Stimulated activated CD8-positive, alpha-beta memory T cell treated with anti-CD3 and anti-CD28 coated beads, Interleukin-4, amount 100 ng/mL, for 1 hour (primary cell): ENCODE results near the gene BUB1.
"Not testable (repeated sequence)": the region's sequence is repeated elsewhere in the genome, so short reads cannot be mapped to it uniquely, and the experiment has no call there.

ENCODE experiments used
- DNase-seq, 2 donors: peaks; one replicate each; pipeline ENCODE4 v3.0.0-alpha.2; 2020; ENCODE audit warnings: low read depth in 2 of 2, low spot score in 1 of 2

BUB1 gene

GRCh38 chr2:110659248-110659647, 18.6 kb downstream of the BUB1 start:
- DNase-seq: no peak

- DNase-seq: no peak
Observed at GRCh38 chr2:110657724-110658305, 20.0 kb downstream of the BUB1 start.

GRCh38 chr2:110655701-110656100, 22.2 kb downstream of the BUB1 start:
- no peak for DNase-seq

GRCh38 chr2:110653861-110654260, 24.0 kb downstream of the BUB1 start:
- DNase-seq: no peak

GRCh38 chr2:110650346-110650745, 27.5 kb downstream of the BUB1 start:
- no peak for DNase-seq

GRCh38 chr2:110647777-110648176, 30.1 kb downstream of the BUB1 start:
- no peak for DNase-seq

GRCh38 chr2:110645616-110646015, 32.2 kb downstream of the BUB1 start:
- DNase-seq: no peak

GRCh38 chr2:110644357-110644756, 33.5 kb downstream of the BUB1 start:
- no peak for DNase-seq

- DNase-seq: no peak
Observed at GRCh38 chr2:110642360-110642759, 35.5 kb downstream of the BUB1 start.

- no peak for DNase-seq
Observed at GRCh38 chr2:110639972-110640371, 37.9 kb downstream of the BUB1 start.

- no peak for DNase-seq
Observed at GRCh38 chr2:110638952-110639695, 38.7 kb downstream of the BUB1 start.

GRCh38 chr2:110638004-110638403, 39.9 kb downstream of the BUB1 start:
- no peak for DNase-seq

GRCh38 chr2:110637093-110637492, 40.8 kb downstream of the BUB1 start:
- no peak for DNase-seq

- not testable (repeated sequence) for DNase-seq
Observed at GRCh38 chr2:110635949-110636628, 41.8 kb downstream of the BUB1 start.

- not testable (repeated sequence) for DNase-seq
Observed at GRCh38 chr2:110627348-110627747, 50.5 kb downstream of the BUB1 start.

GRCh38 chr2:110619326-110619939, 58.4 kb downstream of the BUB1 start:
- DNase-seq: not testable (repeated sequence)

GRCh38 chr2:110613927-110614326, 63.9 kb downstream of the BUB1 start:
- DNase-seq: not testable (repeated sequence)

- DNase-seq: not testable (repeated sequence)
Observed at GRCh38 chr2:110610613-110611250, 67.1 kb downstream of the BUB1 start.

- DNase-seq: not testable (repeated sequence)
Observed at GRCh38 chr2:110609843-110610612, 67.8 kb downstream of the BUB1 start.

- not testable (repeated sequence) for DNase-seq
Observed at GRCh38 chr2:110608788-110609502, 68.9 kb downstream of the BUB1 start.
